ENCODE measurements around the gene CLDN12. TPM values are rescaled to one million over a fixed set of nuclear protein-coding genes. Genes with fewer than 3 reads are reported as not detected.

CLDN12 gene
- total and polyA plus RNA-seq, 2 of the 13 experiments (the other 11 are each of a cell fraction or from before 2014, with no cell fraction given): 44.1 to 114 TPM

DNA sequence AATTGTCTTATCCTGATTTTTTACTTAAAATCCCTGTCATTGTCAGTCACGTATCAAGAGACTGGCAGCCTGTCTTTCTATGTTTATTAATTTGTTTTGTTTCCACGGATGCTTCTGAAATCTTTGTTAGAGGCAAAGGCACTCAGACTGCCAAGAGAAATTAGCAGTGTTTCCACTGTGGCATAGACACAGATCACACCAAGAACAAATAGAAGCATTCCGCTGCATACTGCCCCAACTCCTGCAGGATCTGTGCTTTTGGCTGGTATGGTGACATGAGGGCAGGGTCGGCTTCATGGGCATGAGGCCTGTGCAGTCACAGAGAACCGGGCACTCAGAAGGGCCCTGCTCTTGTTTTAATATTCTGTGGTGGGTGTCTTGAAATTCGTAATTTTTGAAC, 18.4 kb downstream of the CLDN12 start:
- Histone ChIP-seq H3K9ac (ENCODE audit: insufficient read depth, low read depth, low read length) (no peak overlapping the region), H3K4me3 (replicated peaks in 1 of 3; ENCODE audit: insufficient read depth in 1 of 3, low read depth in 2 of 3, low read length in 3 of 3) (no peak overlapping the region), H3K27me3 (ENCODE audit: control insufficient read depth in 1 of 2, insufficient read depth in 2 of 2, low read length in 2 of 2) (no peaks in the 10 kb centered on the region), H4K20me1 (ENCODE audit: insufficient read depth, low read length) (no peaks in the 10 kb centered on the region), H3K4me2 (ENCODE audit: low read depth, low read length) (no peak overlapping the region), H3K79me2 (ENCODE audit: insufficient read depth, low read length) (no peaks in the 10 kb centered on the region), H2AFZ (ENCODE audit: low read length) (no peak overlapping the region), H3K9me3 (ENCODE audit: low read length) (no peaks in the 10 kb centered on the region), H3K27ac (ENCODE audit: extremely low read length, insufficient read depth, low read length) (no peak overlapping the region), H3K36me3 (replicated peaks in 1 of 2; ENCODE audit: control insufficient read depth in 1 of 2, insufficient read depth in 2 of 2, low read length in 2 of 2) (peaks cover 0 to 3% of the 10 kb centered on the region in 2 experiments; a peak in 1 of 5 replicates), H3K4me1 (ENCODE audit: insufficient read depth, low read length) (no peaks in the 10 kb centered on the region)
- TF ChIP-seq RBM22 (optimal IDR thresholded peaks at IDR 0.05; ENCODE audit: low read length): no peak
- TF ChIP-seq, protein P1, sequence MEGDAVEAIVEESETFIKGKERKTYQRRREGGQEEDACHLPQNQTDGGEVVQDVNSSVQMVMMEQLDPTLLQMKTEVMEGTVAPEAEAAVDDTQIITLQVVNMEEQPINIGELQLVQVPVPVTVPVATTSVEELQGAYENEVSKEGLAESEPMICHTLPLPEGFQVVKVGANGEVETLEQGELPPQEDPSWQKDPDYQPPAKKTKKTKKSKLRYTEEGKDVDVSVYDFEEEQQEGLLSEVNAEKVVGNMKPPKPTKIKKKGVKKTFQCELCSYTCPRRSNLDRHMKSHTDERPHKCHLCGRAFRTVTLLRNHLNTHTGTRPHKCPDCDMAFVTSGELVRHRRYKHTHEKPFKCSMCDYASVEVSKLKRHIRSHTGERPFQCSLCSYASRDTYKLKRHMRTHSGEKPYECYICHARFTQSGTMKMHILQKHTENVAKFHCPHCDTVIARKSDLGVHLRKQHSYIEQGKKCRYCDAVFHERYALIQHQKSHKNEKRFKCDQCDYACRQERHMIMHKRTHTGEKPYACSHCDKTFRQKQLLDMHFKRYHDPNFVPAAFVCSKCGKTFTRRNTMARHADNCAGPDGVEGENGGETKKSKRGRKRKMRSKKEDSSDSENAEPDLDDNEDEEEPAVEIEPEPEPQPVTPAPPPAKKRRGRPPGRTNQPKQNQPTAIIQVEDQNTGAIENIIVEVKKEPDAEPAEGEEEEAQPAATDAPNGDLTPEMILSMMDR (CRISPR knock-in tag; IDR thresholded peaks at IDR 0.05): no peak
- no TSS peak for BruUV-seq (replicated peaks)
- POLR2A ChIA-PET: no interaction called here
- FAIRE-seq (no peak), DNase-seq (ENCODE audit: low spot score) (no peak), ATAC-seq (no peak)
- in situ Hi-C loops (cut with HindIII; ENCODE audit: extremely low pct_ligation_motif_present, low pct_unique_long_range_greater_than_20kb): no loop called here
- CTCF ChIA-PET (ENCODE audit: low intra/inter-chr PET ratio, low total read pairs): no interaction called here
- intact Hi-C loops (cut with micrococcal nuclease; ENCODE audit: unreplicated experiment): loop anchor here (10.0 kb wide), 1 partner anchor 1877 kb away; no protein-coding TSS in a partner anchor
- WGBS (ENCODE audit: low lambda C conversion rate): 77% methylated on average over 5 of the region's 6 CpGs

DNA sequence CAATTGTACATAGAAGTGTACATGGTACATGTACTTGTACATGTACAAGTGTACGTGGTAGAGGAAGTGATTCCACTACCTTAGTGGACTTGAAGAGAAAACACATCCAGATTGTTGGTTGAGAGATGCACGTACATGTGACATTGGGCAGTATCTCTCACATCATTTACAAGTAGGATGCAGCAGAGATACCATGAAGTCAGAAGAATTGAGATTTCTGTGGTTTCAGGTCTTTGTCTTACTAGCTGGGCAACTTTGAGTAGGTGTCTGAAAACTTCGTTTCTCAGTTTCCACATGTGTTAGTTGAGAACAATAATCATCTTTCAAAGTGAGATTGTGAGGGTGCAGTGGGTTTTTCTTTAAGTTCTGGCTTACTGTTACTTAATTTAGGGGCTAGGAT, 21.5 kb downstream of the CLDN12 start:
- in situ Hi-C loops (cut with HindIII; ENCODE audit: extremely low pct_ligation_motif_present, low pct_unique_long_range_greater_than_20kb): no loop called here
- FAIRE-seq: no peak
- TF ChIP-seq ERF (CRISPR knock-in tag; IDR thresholded peaks at IDR 0.05) (no peak), KDM4B (CRISPR knock-in tag; IDR thresholded peaks at IDR 0.05) (no peak), NFRKB (IDR thresholded peaks at IDR 0.05) (no peak), ZSCAN29 (CRISPR knock-in tag; conservative IDR thresholded peaks at IDR 0.05) (no peak), E2F1 (CRISPR knock-in tag; IDR thresholded peaks at IDR 0.05) (no peak), RFXAP (CRISPR knock-in tag; IDR thresholded peaks at IDR 0.05; ENCODE audit: borderline replicate concordance) (no peak), KLF16 (CRISPR knock-in tag; IDR thresholded peaks at IDR 0.05) (no peak), XRCC5 (optimal IDR thresholded peaks at IDR 0.05; ENCODE audit: low read length) (no peak), BORCS8-MEF2B (CRISPR knock-in tag; IDR thresholded peaks at IDR 0.05) (no peak), GABPB1 (CRISPR knock-in tag; IDR thresholded peaks at IDR 0.05) (no peak), DPF2 (CRISPR knock-in tag; IDR thresholded peaks at IDR 0.05; ENCODE audit: borderline replicate concordance, low read depth) (no peak), RORA (CRISPR knock-in tag; IDR thresholded peaks at IDR 0.05) (no peak), MTF2 (CRISPR knock-in tag; IDR thresholded peaks at IDR 0.05; ENCODE audit: borderline replicate concordance) (no peak), SRSF9 (IDR thresholded peaks at IDR 0.05; ENCODE audit: borderline replicate concordance, insufficient read depth, low read depth, low read length, poor library complexity, severe bottlenecking) (no peak)
- TF ChIP-seq, protein P2, sequence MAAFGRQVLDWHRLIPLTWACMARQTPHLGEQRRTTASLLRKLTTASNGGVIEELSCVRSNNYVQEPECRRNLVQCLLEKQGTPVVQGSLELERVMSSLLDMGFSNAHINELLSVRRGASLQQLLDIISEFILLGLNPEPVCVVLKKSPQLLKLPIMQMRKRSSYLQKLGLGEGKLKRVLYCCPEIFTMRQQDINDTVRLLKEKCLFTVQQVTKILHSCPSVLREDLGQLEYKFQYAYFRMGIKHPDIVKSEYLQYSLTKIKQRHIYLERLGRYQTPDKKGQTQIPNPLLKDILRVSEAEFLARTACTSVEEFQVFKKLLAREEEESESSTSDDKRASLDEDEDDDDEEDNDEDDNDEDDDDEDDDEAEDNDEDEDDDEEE (CRISPR knock-in tag; IDR thresholded peaks at IDR 0.05): no peak

More for the DNA sequence above, 21.5 kb downstream of the CLDN12 start:
- no peak for DNase-seq (ENCODE audit: low spot score)
- Histone ChIP-seq H3K27ac (ENCODE audit: extremely low read length, insufficient read depth, low read length) (no peak overlapping the region), H3K4me3 (replicated peaks in 1 of 3; ENCODE audit: insufficient read depth in 1 of 3, low read depth in 2 of 3, low read length in 3 of 3) (no peak overlapping the region), H3K9me3 (ENCODE audit: low read length) (no peaks in the 10 kb centered on the region), H3K4me1 (ENCODE audit: insufficient read depth, low read length) (no peaks in the 10 kb centered on the region), H2AFZ (ENCODE audit: low read length) (no peak overlapping the region), H3K27me3 (ENCODE audit: control insufficient read depth in 1 of 2, insufficient read depth in 2 of 2, low read length in 2 of 2) (no peaks in the 10 kb centered on the region), H3K4me2 (ENCODE audit: low read depth, low read length) (no peak overlapping the region), H4K20me1 (ENCODE audit: insufficient read depth, low read length) (no peaks in the 10 kb centered on the region), H3K79me2 (ENCODE audit: insufficient read depth, low read length) (no peaks in the 10 kb centered on the region), H3K36me3 (replicated peaks in 1 of 2; ENCODE audit: control insufficient read depth in 1 of 2, insufficient read depth in 2 of 2, low read length in 2 of 2) (no peaks in the 10 kb centered on the region), H3K9ac (ENCODE audit: insufficient read depth, low read depth, low read length) (no peak overlapping the region)
- CTCF ChIA-PET (ENCODE audit: low intra/inter-chr PET ratio, low total read pairs): no interaction called here
- 69% methylated on average over 3 of the region's 3 CpGs for WGBS (ENCODE audit: low lambda C conversion rate)
- intact Hi-C loops (cut with micrococcal nuclease; ENCODE audit: unreplicated experiment): loop anchor here (5.0 to 10.0 kb wide), 3 partner anchors 127 to 1880 kb away; no protein-coding TSS in a partner anchor
- no TSS peak for BruUV-seq (replicated peaks)
- POLR2A ChIA-PET: no interaction called here
- ATAC-seq: no peak

Data from HepG2 (cell line).